Ovary (tissue), 9 donors: ENCODE data around the gene FEM1B. TPM values are rescaled to one million over a fixed set of nuclear protein-coding genes. Genes with fewer than 3 reads are reported as not detected.

Experiments used
- DNase-seq, 5 donors: peaks; one replicate each; pipeline ENCODE4 v3.0.0-alpha.2; 2019 to 2020
- H3K27ac ChIP-seq, 2 donors: fragments of 200-600 bp; one replicate each; pipeline versions ENCODE4 v1.5.1 to v1.8.0; 2019 to 2022
- H3K27me3 ChIP-seq: fragments of 200-600 bp; one replicate; pipeline ENCODE4 v1.8.0; 2022
- H3K36me3 ChIP-seq: fragments of 200-600 bp; sonication (generic); one replicate; pipeline ENCODE4 v1.5.1; 2019
- H3K4me1 ChIP-seq: one replicate; pipeline ENCODE4 v1.8.1; 2013; ENCODE audit warnings: mild to moderate bottlenecking, moderate library complexity; ENCODE audit not compliant: insufficient read depth
- H3K4me3 ChIP-seq: fragments of 200-600 bp; sonication (generic); one replicate; pipeline ENCODE4 v1.5.1; 2017
- H3K9me3 ChIP-seq, 2 donors: fragments of 200-600 bp in 1 of 2; sonication (generic) in 1 of 2; one replicate each; pipeline versions ENCODE4 v1.5.1 to v1.8.1; 2013 to 2019; ENCODE audit warnings: mild to moderate bottlenecking in 1 of 2, moderate library complexity in 1 of 2
- EP300 ChIP-seq: sonication (generic); formaldehyde crosslinking; IDR thresholded peaks from one replicate; pipeline ENCODE4 v1.6.1; 2017; ENCODE audit warnings: antibody characterized with exemption
- POLR2A ChIP-seq: fragments of 450-650 bp; IDR thresholded peaks from one replicate; pipeline ENCODE4 v1.6.1; 2017; ENCODE audit warnings: antibody characterized with exemption, mild to moderate bottlenecking, moderate library complexity
- WGBS, 3 donors: extraction: QIAGEN DNeasy Blood & Tissue Kit in 1 of 3; methylation state at CpG; one replicate each; pipeline versions ENCODE4 v1.1.5 to v1.1.7; 2013 to 2017; 5-methylcytosine and 5-hydroxymethylcytosine counted together
- intact Hi-C, 4 donors: fragments of 100-400 bp; cut with DNase I; formaldehyde crosslinking; loops; one replicate each; pipeline versions ENCODE4 v1.11.0 to v1.15.1; 2022 to 2023
- polyA plus RNA-seq, 2 donors: library from polyadenylated mRNA; stranded (reverse); fragments of 200-250 nt in 1 of 2; fragments of 350-450 nt in 1 of 2; fragmentation: Illumina TruSeq in 1 of 2; extraction: RNeasy Lipid Tissue Mini Kit (QIAGEN cat#74804) in 1 of 2; gene quantifications; one replicate each; pipeline ENCODE4 v1.2.3, GENCODE V29; 2013 to 2014
- total RNA-seq, 7 donors: library from RNA; depleted of rRNA in 2 of 7; stranded (reverse); fragments of >200 nt in 2 of 7; fragmentation: NEBNext Ultra II Directional in 3 of 7; extraction: Animal tissue kit (Norgen Biotek cat#: 25700) in 3 of 7; gene quantifications; one replicate each; pipeline versions ENCODE4 v1.1.0 to v1.2.4, GENCODE V29; 2016 to 2023
- TF ChIP-seq, protein P1 (sequence below), 3 donors: fragments of 450-650 bp in 2 of 3; fragments of 200-600 bp in 1 of 3; IDR thresholded peaks; one replicate each; pipeline versions ENCODE4 v1.5.1 to v1.8.0; 2016 to 2022; ENCODE audit warnings: antibody characterized with exemption in 3 of 3, mild to moderate bottlenecking in 1 of 3
- donor health status: DM: no; HTN: no; CAD: no; lungs with moderate emphysema.
- donor health status: DM: no; HTN: no; CAD: no.
- donor health status: Bipolar disorder and iron deficiency.
- donor health status: DM: yes; HTN: yes; CAD: no.
- donor health status: DM: no; HTN: no; CAD: no.
- donor health status: DM: yes; HTN: yes; CAD: no.

Gene FEM1B
- total and polyA plus RNA-seq, 9 donors: 15.8 to 83.2 (median 54.8) TPM

DNA sequence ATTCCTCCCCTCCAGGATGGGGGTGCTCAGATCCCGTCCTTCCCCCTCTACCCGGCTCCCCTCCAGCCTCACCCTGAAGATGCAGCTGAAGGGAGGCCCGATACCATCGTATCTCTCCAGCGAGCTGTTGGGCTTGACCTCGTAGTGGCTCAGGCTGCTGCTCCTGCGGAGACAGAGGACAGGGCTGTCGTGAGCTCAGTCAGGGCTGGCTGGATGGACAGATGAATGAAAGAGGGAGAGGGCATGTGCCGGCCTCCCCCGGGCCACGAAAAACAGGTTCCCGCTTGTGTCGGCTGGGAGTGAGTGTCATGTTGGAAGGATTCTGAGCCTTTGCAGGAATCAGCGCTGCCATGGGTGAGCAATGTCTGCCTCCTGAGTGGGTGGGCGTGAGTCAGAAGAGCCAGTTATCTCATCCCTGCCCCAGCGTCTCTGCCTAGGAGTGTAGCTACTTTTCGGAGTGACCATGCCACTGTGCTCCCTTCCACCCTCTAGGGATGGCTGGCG lies 35.2 kb downstream of the FEM1B start:
- Histone ChIP-seq H3K9me3 (no peaks in the 10 kb centered on the region), H3K36me3 (no peaks in the 10 kb centered on the region), H3K27ac (no peak overlapping the region), H3K4me3 (no peak overlapping the region), H3K27me3 (no peaks in the 10 kb centered on the region), H3K4me1 (no peaks in the 10 kb centered on the region)
- DNase-seq: peak in 3 of 5 donors; percentile 6 to 27 (median 14)
- 84 to 88% (median 85%) methylated on average over 18 of the region's 18 CpGs for WGBS, 3 donors
- TF ChIP-seq POLR2A: no peak
- TF ChIP-seq, protein P1, sequence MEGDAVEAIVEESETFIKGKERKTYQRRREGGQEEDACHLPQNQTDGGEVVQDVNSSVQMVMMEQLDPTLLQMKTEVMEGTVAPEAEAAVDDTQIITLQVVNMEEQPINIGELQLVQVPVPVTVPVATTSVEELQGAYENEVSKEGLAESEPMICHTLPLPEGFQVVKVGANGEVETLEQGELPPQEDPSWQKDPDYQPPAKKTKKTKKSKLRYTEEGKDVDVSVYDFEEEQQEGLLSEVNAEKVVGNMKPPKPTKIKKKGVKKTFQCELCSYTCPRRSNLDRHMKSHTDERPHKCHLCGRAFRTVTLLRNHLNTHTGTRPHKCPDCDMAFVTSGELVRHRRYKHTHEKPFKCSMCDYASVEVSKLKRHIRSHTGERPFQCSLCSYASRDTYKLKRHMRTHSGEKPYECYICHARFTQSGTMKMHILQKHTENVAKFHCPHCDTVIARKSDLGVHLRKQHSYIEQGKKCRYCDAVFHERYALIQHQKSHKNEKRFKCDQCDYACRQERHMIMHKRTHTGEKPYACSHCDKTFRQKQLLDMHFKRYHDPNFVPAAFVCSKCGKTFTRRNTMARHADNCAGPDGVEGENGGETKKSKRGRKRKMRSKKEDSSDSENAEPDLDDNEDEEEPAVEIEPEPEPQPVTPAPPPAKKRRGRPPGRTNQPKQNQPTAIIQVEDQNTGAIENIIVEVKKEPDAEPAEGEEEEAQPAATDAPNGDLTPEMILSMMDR (IDR thresholded peaks at IDR 0.05): no peak
- intact Hi-C loops: no loop called here

GRCh38 chr15:68313501-68314410 lies 36.2 kb downstream of the FEM1B start:
- intact Hi-C loops: no loop called here

DNA sequence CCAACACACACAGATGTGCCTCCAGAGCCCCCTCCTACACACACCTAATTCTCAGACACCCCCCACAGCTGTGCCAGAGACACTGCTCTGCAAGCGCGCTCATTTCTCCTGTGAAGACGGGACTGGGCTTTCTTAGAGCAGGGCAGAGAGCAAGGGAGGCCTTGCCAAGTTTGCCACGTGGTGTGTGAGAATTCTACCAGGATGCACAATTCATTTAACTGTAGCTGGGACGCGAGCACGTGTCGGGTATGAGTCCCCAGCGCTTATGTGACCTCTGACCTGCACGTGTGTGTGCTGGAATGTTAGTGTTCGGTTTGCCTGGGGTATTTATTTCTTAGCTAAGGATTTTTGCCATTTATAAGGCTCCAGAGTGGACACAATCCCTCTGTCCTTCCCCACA lies 37.0 kb downstream of the FEM1B start:
- peak in 3 of 5 donors; percentile 15 to 29 (median 21) for DNase-seq
- intact Hi-C loops: no loop called here

More at GRCh38 chr15:68313501-68314410, 36.2 kb downstream of the FEM1B start:
- Histone ChIP-seq H3K9me3 (no peaks in the 10 kb centered on the region), H3K4me1 (no peaks in the 10 kb centered on the region), H3K4me3 (no peak overlapping the region), H3K27ac (no peak overlapping the region), H3K27me3 (no peaks in the 10 kb centered on the region), H3K36me3 (no peaks in the 10 kb centered on the region)
- DNase-seq: peak in 4 of 5 donors; percentile 4 to 27 (median 16)
- TF ChIP-seq POLR2A: no peak
- 89 to 92% (median 91%) methylated on average over 17 to 18 of the region's 18 CpGs for WGBS, 3 donors

GRCh38 chr15:68315035-68315434 lies 37.5 kb downstream of the FEM1B start:
- WGBS, 3 donors: 92 to 97% (median 93%) methylated on average over 1 of the region's 1 CpG
- DNase-seq: no peak
- Histone ChIP-seq H3K27ac (no peak overlapping the region), H3K4me3 (no peak overlapping the region), H3K36me3 (no peaks in the 10 kb centered on the region), H3K4me1 (no peaks in the 10 kb centered on the region), H3K9me3 (no peaks in the 10 kb centered on the region), H3K27me3 (no peaks in the 10 kb centered on the region)
- intact Hi-C loops: no loop called here
- TF ChIP-seq EP300 (no peak), POLR2A (no peak)
- TF ChIP-seq, protein P1 (IDR thresholded peaks at IDR 0.05): no peak

More for the DNA sequence above, 37.0 kb downstream of the FEM1B start:
- Histone ChIP-seq H3K4me1 (no peaks in the 10 kb centered on the region), H3K9me3 (no peaks in the 10 kb centered on the region), H3K36me3 (no peaks in the 10 kb centered on the region), H3K27ac (no peak overlapping the region), H3K4me3 (no peak overlapping the region), H3K27me3 (no peaks in the 10 kb centered on the region)
- TF ChIP-seq POLR2A (no peak), EP300 (no peak)
- TF ChIP-seq, protein P1 (IDR thresholded peaks at IDR 0.05): no peak
- 68 to 81% (median 78%) methylated on average over 11 of the region's 11 CpGs for WGBS, 3 donors
